ENCODE data around the gene WDR33.
A peak's percentile ranks its signal among the peaks of the same experiment; 100 is the strongest.

The WDR33 gene

GRCh38 chr2:127698553-127699355, 112.2 kb downstream of the WDR33 start:
- H3K4me3 ChIP-seq (ENCODE audit: low read depth, low read length) = no peak overlapping the region
- no peak for TF ChIP-seq CTCF (IDR thresholded peaks at IDR 0.05; ENCODE audit: low read depth, low read length)

- no peak for TF ChIP-seq CTCF (IDR thresholded peaks at IDR 0.05; ENCODE audit: low read depth, low read length)
- H3K4me3 ChIP-seq (ENCODE audit: low read depth, low read length) = no peak overlapping the region
Measured at GRCh38 chr2:127697482-127698180, 113.3 kb downstream of the WDR33 start.

- 0 out of 2 replicates have a peak overlapping the region, but pooled peaks have one; percentile 16 for H3K4me3 ChIP-seq (ENCODE audit: low read depth, low read length)
- peak; percentile 57 for TF ChIP-seq CTCF (IDR thresholded peaks at IDR 0.05; ENCODE audit: low read depth, low read length)
Measured at GRCh38 chr2:127695491-127696472, 115.2 kb downstream of the WDR33 start.

GRCh38 chr2:127694986-127695385, 116.0 kb downstream of the WDR33 start:
- no peak overlapping the region for H3K4me3 ChIP-seq (ENCODE audit: low read depth, low read length)
- no peak for TF ChIP-seq CTCF (IDR thresholded peaks at IDR 0.05; ENCODE audit: low read depth, low read length)

GRCh38 chr2:127690696-127691095, 120.3 kb downstream of the WDR33 start:
- no peak overlapping the region for H3K4me3 ChIP-seq (ENCODE audit: low read depth, low read length)
- no peak for TF ChIP-seq CTCF (IDR thresholded peaks at IDR 0.05; ENCODE audit: low read depth, low read length)

- no peak overlapping the region for H3K4me3 ChIP-seq (ENCODE audit: low read depth, low read length)
- TF ChIP-seq CTCF (IDR thresholded peaks at IDR 0.05; ENCODE audit: low read depth, low read length) = no peak
Measured at GRCh38 chr2:127688405-127688804, 122.6 kb downstream of the WDR33 start.

Measured in WI38 (cell line).